ENCODE results near the gene HTR4.

HTR4 gene

GRCh38 chr5:148443998-148444397 is 210.3 kb downstream of the HTR4 start:
- Histone ChIP-seq H3F3A (ENCODE audit: low read depth) (no peaks in the 10 kb centered on the region), H3K9me2 (replicated peaks; ENCODE audit: low read depth, low read length) (no peaks in the 10 kb centered on the region), H2AFZ (ENCODE audit: low read length) (no peak overlapping the region), H3K36me3 (ENCODE audit: insufficient read depth, low read length) (peaks cover 38% of the 10 kb centered on the region; the same call in 1 of the 2 replicates), H3K79me2 (ENCODE audit: insufficient read depth, low read length) (no peaks in the 10 kb centered on the region), H3K4me1 (ENCODE audit: insufficient read depth, low read length, poor library complexity, severe bottlenecking) (no peaks in the 10 kb centered on the region), H3K4me3 (ENCODE audit: low read length, poor library complexity, severe bottlenecking) (no peak overlapping the region), H3K9me3 (ENCODE audit: insufficient read depth, low read depth, low read length) (no peaks in the 10 kb centered on the region), H4K20me1 (ENCODE audit: insufficient read depth, low read length, poor library complexity, severe bottlenecking) (no peaks in the 10 kb centered on the region), H3K27me3 (ENCODE audit: insufficient read depth, low read length, poor library complexity, severe bottlenecking) (no peaks in the 10 kb centered on the region), H3K9ac (ENCODE audit: low read depth, low read length, poor library complexity, severe bottlenecking) (no peak overlapping the region), H3K4me2 (ENCODE audit: low read depth, low read length, poor library complexity, severe bottlenecking) (no peak overlapping the region)
- TF ChIP-seq CTCF (conservative IDR thresholded peaks at IDR 0.05; ENCODE audit: low read length), result peak; percentile 80
- no peak for TF ChIP-seq EZH2phosphoT487 (IDR thresholded peaks at IDR 0.05; ENCODE audit: borderline replicate concordance)

DNA sequence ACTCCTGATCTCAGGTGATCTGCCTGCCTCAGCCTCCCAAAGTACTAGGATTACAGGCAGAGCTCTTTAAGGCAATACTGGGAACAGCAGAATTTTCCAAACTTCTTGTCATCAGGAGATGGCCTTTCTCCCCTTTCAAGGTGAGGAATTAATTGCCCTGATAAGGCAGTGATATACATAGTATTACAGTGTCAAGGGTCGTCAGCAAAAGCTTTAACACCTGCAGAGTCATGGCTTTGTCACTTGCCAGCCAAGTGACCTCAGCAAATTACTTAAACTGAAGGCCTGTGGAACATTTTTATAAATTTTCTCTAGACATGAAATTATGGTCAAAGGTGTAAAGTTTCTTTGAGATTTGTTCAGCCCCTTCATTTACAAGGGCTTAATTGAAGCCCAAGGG is 211.1 kb downstream of the HTR4 start:
- Histone ChIP-seq H3K4me2 (ENCODE audit: low read depth, low read length, poor library complexity, severe bottlenecking) (no peak overlapping the region), H3K9ac (ENCODE audit: low read depth, low read length, poor library complexity, severe bottlenecking) (no peak overlapping the region), H3K79me2 (ENCODE audit: insufficient read depth, low read length) (no peaks in the 10 kb centered on the region), H3K4me1 (ENCODE audit: insufficient read depth, low read length, poor library complexity, severe bottlenecking) (no peaks in the 10 kb centered on the region), H3K9me3 (ENCODE audit: insufficient read depth, low read depth, low read length) (no peaks in the 10 kb centered on the region), H3K36me3 (ENCODE audit: insufficient read depth, low read length) (peaks cover 45% of the 10 kb centered on the region; the same call in 1 of the 2 replicates), H3K4me3 (ENCODE audit: low read length, poor library complexity, severe bottlenecking) (no peak overlapping the region), H2AFZ (ENCODE audit: low read length) (no peak overlapping the region), H3K27me3 (ENCODE audit: insufficient read depth, low read length, poor library complexity, severe bottlenecking) (no peaks in the 10 kb centered on the region), H3K9me2 (replicated peaks; ENCODE audit: low read depth, low read length) (no peaks in the 10 kb centered on the region), H4K20me1 (ENCODE audit: insufficient read depth, low read length, poor library complexity, severe bottlenecking) (no peaks in the 10 kb centered on the region), H3F3A (ENCODE audit: low read depth) (no peaks in the 10 kb centered on the region)
- no peak for TF ChIP-seq EZH2phosphoT487 (IDR thresholded peaks at IDR 0.05; ENCODE audit: borderline replicate concordance)
- TF ChIP-seq CTCF (conservative IDR thresholded peaks at IDR 0.05; ENCODE audit: low read length), result no peak

GRCh38 chr5:148438933-148439332 is 215.4 kb downstream of the HTR4 start:
- H4K20me1 ChIP-seq (ENCODE audit: insufficient read depth, low read length, poor library complexity, severe bottlenecking), result no peaks in the 10 kb centered on the region
- H3K9me2 ChIP-seq (replicated peaks; ENCODE audit: low read depth, low read length), result no peaks in the 10 kb centered on the region
- H3K36me3 ChIP-seq (ENCODE audit: insufficient read depth, low read length), result peaks cover 74% of the 10 kb centered on the region; the same call in 1 of the 2 replicates
- no peaks in the 10 kb centered on the region for H3F3A ChIP-seq (ENCODE audit: low read depth)
- no peaks in the 10 kb centered on the region for H3K27me3 ChIP-seq (ENCODE audit: insufficient read depth, low read length, poor library complexity, severe bottlenecking)
- no peak overlapping the region for H3K4me2 ChIP-seq (ENCODE audit: low read depth, low read length, poor library complexity, severe bottlenecking)
- H3K79me2 ChIP-seq (ENCODE audit: insufficient read depth, low read length), result no peaks in the 10 kb centered on the region
- H3K9me3 ChIP-seq (ENCODE audit: insufficient read depth, low read depth, low read length), result no peaks in the 10 kb centered on the region
- H2AFZ ChIP-seq (ENCODE audit: low read length), result no peak overlapping the region
- no peaks in the 10 kb centered on the region for H3K4me1 ChIP-seq (ENCODE audit: insufficient read depth, low read length, poor library complexity, severe bottlenecking)
- no peak overlapping the region for H3K4me3 ChIP-seq (ENCODE audit: low read length, poor library complexity, severe bottlenecking)
- TF ChIP-seq EZH2phosphoT487 (IDR thresholded peaks at IDR 0.05; ENCODE audit: borderline replicate concordance) (no peak), CTCF (conservative IDR thresholded peaks at IDR 0.05; ENCODE audit: low read length) (no peak)
- H3K9ac ChIP-seq (ENCODE audit: low read depth, low read length, poor library complexity, severe bottlenecking), result no peak overlapping the region
